ENCODE results near the gene TEX53.

Gene TEX53

DNA sequence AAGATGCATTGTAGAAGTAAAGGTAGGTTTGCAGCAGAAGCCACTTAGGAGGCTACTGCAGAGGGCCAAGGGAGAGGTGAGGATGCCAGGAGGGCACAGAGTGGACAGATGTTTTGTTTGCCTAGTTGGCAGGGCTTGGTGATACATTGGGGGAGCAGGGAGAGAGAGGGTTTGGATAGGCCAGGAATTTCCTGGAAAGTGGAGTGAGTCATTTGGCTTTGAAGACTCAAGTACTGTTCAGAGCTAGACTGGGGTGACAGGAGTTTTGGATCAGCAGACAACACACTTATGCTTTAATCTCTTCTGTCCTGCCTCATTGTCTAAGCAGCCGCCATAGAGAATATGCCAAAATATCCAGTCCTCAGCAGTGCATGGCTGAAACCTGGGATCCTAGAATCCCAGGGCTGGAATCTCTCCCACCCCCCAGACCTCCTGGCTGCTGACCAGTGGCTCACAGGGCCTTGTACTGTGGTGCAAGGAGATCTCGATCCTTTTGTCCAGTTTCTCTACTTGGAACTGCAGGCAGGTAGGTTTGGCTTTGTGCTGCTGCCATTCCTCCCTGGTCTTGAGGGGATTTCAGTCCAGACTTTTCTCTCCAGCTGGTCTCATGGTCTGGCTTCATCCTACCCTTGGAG is 35.5 kb downstream of the TEX53 start:
- H3K36me3 ChIP-seq (ENCODE audit: insufficient read depth): 0 out of 2 replicates have a peak, but pooled peaks cover 4% of the 10 kb centered on the region
- no peaks in the 10 kb centered on the region for H3K27me3 ChIP-seq (ENCODE audit: insufficient read depth, low read depth)
- no peaks in the 10 kb centered on the region for H4K20me1 ChIP-seq (ENCODE audit: insufficient read depth)
- H3K4me3 ChIP-seq (IDR thresholded peaks at IDR 0.05; ENCODE audit: insufficient read depth, low read depth, low read length): no peak overlapping the region
- TF ChIP-seq, protein P1, sequence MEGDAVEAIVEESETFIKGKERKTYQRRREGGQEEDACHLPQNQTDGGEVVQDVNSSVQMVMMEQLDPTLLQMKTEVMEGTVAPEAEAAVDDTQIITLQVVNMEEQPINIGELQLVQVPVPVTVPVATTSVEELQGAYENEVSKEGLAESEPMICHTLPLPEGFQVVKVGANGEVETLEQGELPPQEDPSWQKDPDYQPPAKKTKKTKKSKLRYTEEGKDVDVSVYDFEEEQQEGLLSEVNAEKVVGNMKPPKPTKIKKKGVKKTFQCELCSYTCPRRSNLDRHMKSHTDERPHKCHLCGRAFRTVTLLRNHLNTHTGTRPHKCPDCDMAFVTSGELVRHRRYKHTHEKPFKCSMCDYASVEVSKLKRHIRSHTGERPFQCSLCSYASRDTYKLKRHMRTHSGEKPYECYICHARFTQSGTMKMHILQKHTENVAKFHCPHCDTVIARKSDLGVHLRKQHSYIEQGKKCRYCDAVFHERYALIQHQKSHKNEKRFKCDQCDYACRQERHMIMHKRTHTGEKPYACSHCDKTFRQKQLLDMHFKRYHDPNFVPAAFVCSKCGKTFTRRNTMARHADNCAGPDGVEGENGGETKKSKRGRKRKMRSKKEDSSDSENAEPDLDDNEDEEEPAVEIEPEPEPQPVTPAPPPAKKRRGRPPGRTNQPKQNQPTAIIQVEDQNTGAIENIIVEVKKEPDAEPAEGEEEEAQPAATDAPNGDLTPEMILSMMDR (conservative IDR thresholded peaks at IDR 0.05; ENCODE audit: low read depth, low read length): no peak
- H2AFZ ChIP-seq (ENCODE audit: low read depth): no peak overlapping the region
- no peak overlapping the region for H3K9ac ChIP-seq
- peaks cover 27% of the 10 kb centered on the region for H3K4me1 ChIP-seq (ENCODE audit: low read depth, poor library complexity, severe bottlenecking)
- H3K27ac ChIP-seq: no peak overlapping the region
- no peak overlapping the region for H3K4me2 ChIP-seq
- H3K79me2 ChIP-seq (ENCODE audit: insufficient read depth, low read depth): peaks cover 25% of the 10 kb centered on the region; the same call in 1 of the 2 replicates

DNA sequence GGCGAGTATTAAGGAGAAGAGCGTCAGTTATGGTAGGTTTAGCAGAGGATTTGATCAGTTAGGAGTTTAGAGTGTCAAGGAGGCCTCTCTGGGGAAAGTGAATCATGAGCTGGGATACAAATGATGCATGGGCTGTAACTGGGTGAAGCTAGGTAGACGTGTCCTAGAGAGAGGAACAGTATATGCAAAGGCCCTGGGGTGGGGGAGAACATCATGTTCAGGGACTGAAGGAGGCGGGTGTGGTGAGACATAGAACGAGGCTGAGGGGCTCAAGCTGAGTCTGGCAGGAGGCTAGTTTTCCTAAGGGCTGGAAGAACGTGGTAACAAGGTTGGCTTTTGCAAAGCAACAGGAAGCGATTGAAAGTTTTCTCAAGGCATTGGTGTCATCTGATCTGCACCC is 36.0 kb downstream of the TEX53 start:
- no peak overlapping the region for H3K27ac ChIP-seq
- peaks cover 27% of the 10 kb centered on the region; the same call in 1 of the 2 replicates for H3K79me2 ChIP-seq (ENCODE audit: insufficient read depth, low read depth)
- no peaks in the 10 kb centered on the region for H4K20me1 ChIP-seq (ENCODE audit: insufficient read depth)
- H3K4me3 ChIP-seq (IDR thresholded peaks at IDR 0.05; ENCODE audit: insufficient read depth, low read depth, low read length): no peak overlapping the region
- no peak overlapping the region for H3K4me2 ChIP-seq
- 0 out of 2 replicates have a peak, but pooled peaks cover 4% of the 10 kb centered on the region for H3K36me3 ChIP-seq (ENCODE audit: insufficient read depth)
- no peaks in the 10 kb centered on the region for H3K27me3 ChIP-seq (ENCODE audit: insufficient read depth, low read depth)
- H3K4me1 ChIP-seq (ENCODE audit: low read depth, poor library complexity, severe bottlenecking): peaks cover 32% of the 10 kb centered on the region
- H3K9ac ChIP-seq: no peak overlapping the region
- TF ChIP-seq, protein P1 (conservative IDR thresholded peaks at IDR 0.05; ENCODE audit: low read depth, low read length): no peak
- H2AFZ ChIP-seq (ENCODE audit: low read depth): no peak overlapping the region

DNA sequence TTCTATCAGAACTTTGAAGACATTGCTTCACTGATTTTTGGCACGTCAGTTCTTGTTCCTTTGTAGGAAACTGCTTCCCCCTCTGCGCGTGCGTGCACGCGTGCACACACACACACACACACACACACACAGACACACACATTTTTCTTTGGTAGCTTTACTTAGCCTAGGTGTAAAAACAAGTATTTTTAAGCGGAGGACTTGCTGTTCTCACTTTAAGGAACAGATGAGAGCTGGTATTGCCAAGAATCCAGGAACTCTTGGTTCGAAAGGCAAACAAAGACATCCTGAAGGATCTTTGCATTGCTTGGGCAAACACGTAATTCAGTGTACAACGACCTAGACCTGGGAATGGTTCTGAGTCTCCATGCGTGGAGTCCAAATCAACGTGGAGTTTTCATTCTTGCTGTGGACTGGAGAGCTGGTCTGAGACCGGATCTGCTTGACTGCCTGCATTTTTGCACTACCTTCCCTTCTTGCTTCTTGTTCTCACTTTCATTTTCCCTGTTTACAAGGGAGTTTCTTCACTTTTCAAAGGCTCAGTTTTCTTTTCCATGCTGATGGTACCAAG is 38.3 kb downstream of the TEX53 start:
- H3K4me3 ChIP-seq (IDR thresholded peaks at IDR 0.05; ENCODE audit: insufficient read depth, low read depth, low read length): no peak overlapping the region
- 0 out of 2 replicates have a peak, but pooled peaks cover 4% of the 10 kb centered on the region for H3K36me3 ChIP-seq (ENCODE audit: insufficient read depth)
- no peaks in the 10 kb centered on the region for H3K27me3 ChIP-seq (ENCODE audit: insufficient read depth, low read depth)
- peaks cover 50% of the 10 kb centered on the region for H3K79me2 ChIP-seq (ENCODE audit: insufficient read depth, low read depth)
- H4K20me1 ChIP-seq (ENCODE audit: insufficient read depth): no peaks in the 10 kb centered on the region
- TF ChIP-seq, protein P1 (conservative IDR thresholded peaks at IDR 0.05; ENCODE audit: low read depth, low read length): no peak
- H3K4me2 ChIP-seq: no peak overlapping the region
- H2AFZ ChIP-seq (ENCODE audit: low read depth): no peak overlapping the region
- no peak overlapping the region for H3K27ac ChIP-seq
- peaks cover 55% of the 10 kb centered on the region for H3K4me1 ChIP-seq (ENCODE audit: low read depth, poor library complexity, severe bottlenecking)
- no peak overlapping the region for H3K9ac ChIP-seq

DNA sequence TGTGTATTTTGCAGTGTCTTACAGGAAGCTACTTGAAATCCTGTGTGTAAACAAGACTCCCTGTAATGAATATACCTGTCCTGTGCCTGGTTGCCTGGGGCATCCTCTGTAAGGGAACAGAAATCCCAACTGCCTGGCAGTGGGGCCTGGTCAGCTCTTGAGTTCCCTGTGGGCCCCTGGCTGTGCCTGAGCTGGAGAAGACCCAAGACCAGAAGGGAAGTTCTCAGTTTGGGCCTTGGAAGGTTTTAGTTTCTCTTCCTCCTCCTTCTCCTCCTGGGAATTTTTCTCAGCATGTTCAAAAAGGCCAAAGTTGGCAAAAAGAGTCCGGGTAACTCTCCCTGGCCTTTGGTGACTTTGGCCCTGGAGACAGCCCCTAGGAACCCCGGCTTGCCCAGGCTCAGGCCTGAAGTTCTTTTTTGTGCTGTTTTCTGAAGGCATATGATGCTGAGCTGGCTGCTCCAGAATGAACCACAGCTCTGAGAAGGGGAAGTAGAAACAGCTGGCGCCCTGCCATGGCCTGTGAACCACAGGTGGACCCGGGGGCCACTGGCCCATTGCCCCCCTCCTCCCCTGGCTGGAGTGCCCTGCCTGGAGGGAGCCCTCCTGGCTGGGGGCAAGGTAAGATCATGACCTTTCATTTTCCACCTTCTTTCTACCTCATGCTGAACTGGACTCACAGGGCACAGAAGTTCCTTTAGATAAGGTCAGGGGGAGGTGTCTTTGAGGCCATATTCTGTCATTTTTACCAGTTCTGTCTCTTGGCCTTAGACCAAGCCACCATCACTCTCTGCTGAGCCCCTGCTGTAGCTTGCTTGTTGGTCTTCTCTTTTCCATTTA is 40.7 kb downstream of the TEX53 start:
- Histone ChIP-seq H3K79me2 (ENCODE audit: insufficient read depth, low read depth) (peaks cover 74% of the 10 kb centered on the region), H3K27ac (peak overlapping the region; percentile 75), H3K4me2 (peak overlapping the region; percentile 81), H3K36me3 (ENCODE audit: insufficient read depth) (0 out of 2 replicates have a peak, but pooled peaks cover 4% of the 10 kb centered on the region), H2AFZ (ENCODE audit: low read depth) (peak overlapping the region; percentile 0; the same call in 1 of the 2 replicates), H4K20me1 (ENCODE audit: insufficient read depth) (no peaks in the 10 kb centered on the region), H3K4me1 (ENCODE audit: low read depth, poor library complexity, severe bottlenecking) (peaks cover 79% of the 10 kb centered on the region), H3K4me3 (IDR thresholded peaks at IDR 0.05; ENCODE audit: insufficient read depth, low read depth, low read length) (no peak overlapping the region), H3K27me3 (ENCODE audit: insufficient read depth, low read depth) (no peaks in the 10 kb centered on the region), H3K9ac (peak overlapping the region; percentile 25; the same call in 1 of the 2 replicates)
- TF ChIP-seq, protein P1 (conservative IDR thresholded peaks at IDR 0.05; ENCODE audit: low read depth, low read length): no peak
